KG1 (cell line): ENCODE results near the gene SERTAD2.

Experiments
- DNase-seq: peaks from one replicate; lab custom pipeline; 2025; lab: John Stamatoyannopoulos, UW

Gene SERTAD2

GRCh38 chr2:64581777-64582539 is 71.8 kb downstream of the SERTAD2 start:
- DNase-seq: no peak
